ENCODE results near the gene RBM33.
"Not testable (repeated sequence)": the region's sequence is repeated elsewhere in the genome, so short reads cannot be mapped to it uniquely, and the experiment has no call there.

GRCh38 chr7:155690655-155691054, 46.2 kb downstream of the RBM33 start:
- not testable (repeated sequence) for TF ChIP-seq USF2 (IDR thresholded peaks at IDR 0.05; ENCODE audit: low read depth, low read length); SMC3 (IDR thresholded peaks at IDR 0.05; ENCODE audit: low read depth, low read length); RCOR1 (IDR thresholded peaks at IDR 0.05; ENCODE audit: insufficient replicate concordance, low read length); FOS (IDR thresholded peaks at IDR 0.05; ENCODE audit: low read depth, low read length); POLR2A (IDR thresholded peaks at IDR 0.05; ENCODE audit: low read depth, low read length); MXI1 (IDR thresholded peaks at IDR 0.05; ENCODE audit: borderline replicate concordance, low read depth, low read length); CEBPB (IDR thresholded peaks at IDR 0.05; ENCODE audit: low read depth, low read length); RFX5 (IDR thresholded peaks at IDR 0.05; ENCODE audit: low read depth, low read length)
- TF ChIP-seq, protein P1, sequence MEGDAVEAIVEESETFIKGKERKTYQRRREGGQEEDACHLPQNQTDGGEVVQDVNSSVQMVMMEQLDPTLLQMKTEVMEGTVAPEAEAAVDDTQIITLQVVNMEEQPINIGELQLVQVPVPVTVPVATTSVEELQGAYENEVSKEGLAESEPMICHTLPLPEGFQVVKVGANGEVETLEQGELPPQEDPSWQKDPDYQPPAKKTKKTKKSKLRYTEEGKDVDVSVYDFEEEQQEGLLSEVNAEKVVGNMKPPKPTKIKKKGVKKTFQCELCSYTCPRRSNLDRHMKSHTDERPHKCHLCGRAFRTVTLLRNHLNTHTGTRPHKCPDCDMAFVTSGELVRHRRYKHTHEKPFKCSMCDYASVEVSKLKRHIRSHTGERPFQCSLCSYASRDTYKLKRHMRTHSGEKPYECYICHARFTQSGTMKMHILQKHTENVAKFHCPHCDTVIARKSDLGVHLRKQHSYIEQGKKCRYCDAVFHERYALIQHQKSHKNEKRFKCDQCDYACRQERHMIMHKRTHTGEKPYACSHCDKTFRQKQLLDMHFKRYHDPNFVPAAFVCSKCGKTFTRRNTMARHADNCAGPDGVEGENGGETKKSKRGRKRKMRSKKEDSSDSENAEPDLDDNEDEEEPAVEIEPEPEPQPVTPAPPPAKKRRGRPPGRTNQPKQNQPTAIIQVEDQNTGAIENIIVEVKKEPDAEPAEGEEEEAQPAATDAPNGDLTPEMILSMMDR (conservative IDR thresholded peaks at IDR 0.05; ENCODE audit: low read depth, low read length), result not testable (repeated sequence)
- TF ChIP-seq, protein P2, sequence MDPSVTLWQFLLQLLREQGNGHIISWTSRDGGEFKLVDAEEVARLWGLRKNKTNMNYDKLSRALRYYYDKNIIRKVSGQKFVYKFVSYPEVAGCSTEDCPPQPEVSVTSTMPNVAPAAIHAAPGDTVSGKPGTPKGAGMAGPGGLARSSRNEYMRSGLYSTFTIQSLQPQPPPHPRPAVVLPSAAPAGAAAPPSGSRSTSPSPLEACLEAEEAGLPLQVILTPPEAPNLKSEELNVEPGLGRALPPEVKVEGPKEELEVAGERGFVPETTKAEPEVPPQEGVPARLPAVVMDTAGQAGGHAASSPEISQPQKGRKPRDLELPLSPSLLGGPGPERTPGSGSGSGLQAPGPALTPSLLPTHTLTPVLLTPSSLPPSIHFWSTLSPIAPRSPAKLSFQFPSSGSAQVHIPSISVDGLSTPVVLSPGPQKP (IDR thresholded peaks at IDR 0.05; ENCODE audit: borderline replicate concordance, low read depth, low read length), result not testable (repeated sequence)
